PC-3 (cell line): ENCODE data around the gene PILRA.
"Not testable (repeated sequence)": the region's sequence is repeated elsewhere in the genome, so short reads cannot be mapped to it uniquely, and the experiment has no call there.

ENCODE experiments used
- CTCF ChIP-seq: fragments of 300-600 bp; sonication (generic); conservative IDR thresholded peaks from 2 replicates; pipeline ENCODE4 v1.5.1; 2017; ENCODE audit warnings: antibody characterized with exemption, low read depth, mild to moderate bottlenecking, low read length
- EZH2 ChIP-seq: fragments of 300-600 bp; sonication (generic); IDR thresholded peaks from one replicate; pipeline ENCODE4 v1.6.1; 2017; ENCODE audit warnings: antibody characterized with exemption, mild to moderate bottlenecking, low read length; ENCODE audit not compliant: unreplicated experiment
- EZH2phosphoT487 ChIP-seq: fragments of 300-600 bp; sonication (generic); IDR thresholded peaks from 2 replicates; pipeline ENCODE4 v1.6.1; 2018; ENCODE audit warnings: mild to moderate bottlenecking, antibody characterized with exemption, low read length, borderline replicate concordance

- not testable (repeated sequence) for TF ChIP-seq CTCF, EZH2, EZH2phosphoT487
These were observed 9.1 kb downstream of the PILRA start for GRCh38 chr7:100382234-100382853.
